NCI-H446 (cell line): Measurements from ENCODE around the gene RANGAP1.
"Not testable (repeated sequence)": the region's sequence is repeated elsewhere in the genome, so short reads cannot be mapped to it uniquely, and the experiment has no call there.

Experiments used
- DNase-seq, 2 experiments: peaks; one replicate each; lab custom pipeline; 2025; lab: John Stamatoyannopoulos, UW

Gene RANGAP1

DNA sequence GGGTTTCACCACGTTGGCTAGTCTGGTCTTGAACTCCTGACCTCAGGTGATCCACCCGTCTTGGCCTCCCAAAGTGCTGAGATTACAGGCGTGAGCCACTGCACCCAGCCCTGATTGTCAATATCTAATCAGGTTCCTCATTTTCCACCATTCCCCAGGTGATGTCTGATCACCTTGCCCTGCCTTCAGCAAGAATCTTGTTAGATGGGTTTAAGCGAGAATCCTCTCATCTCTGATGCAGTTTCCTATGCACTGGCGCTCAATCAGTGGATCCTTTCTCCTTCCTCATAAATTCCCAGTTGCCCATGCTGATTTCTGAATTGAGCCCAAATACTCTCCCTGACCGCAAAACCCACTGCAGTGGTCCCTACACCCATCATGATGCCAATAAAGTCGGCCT lies 14.7 kb upstream of the RANGAP1 start:
- DNase-seq = no peak

DNA sequence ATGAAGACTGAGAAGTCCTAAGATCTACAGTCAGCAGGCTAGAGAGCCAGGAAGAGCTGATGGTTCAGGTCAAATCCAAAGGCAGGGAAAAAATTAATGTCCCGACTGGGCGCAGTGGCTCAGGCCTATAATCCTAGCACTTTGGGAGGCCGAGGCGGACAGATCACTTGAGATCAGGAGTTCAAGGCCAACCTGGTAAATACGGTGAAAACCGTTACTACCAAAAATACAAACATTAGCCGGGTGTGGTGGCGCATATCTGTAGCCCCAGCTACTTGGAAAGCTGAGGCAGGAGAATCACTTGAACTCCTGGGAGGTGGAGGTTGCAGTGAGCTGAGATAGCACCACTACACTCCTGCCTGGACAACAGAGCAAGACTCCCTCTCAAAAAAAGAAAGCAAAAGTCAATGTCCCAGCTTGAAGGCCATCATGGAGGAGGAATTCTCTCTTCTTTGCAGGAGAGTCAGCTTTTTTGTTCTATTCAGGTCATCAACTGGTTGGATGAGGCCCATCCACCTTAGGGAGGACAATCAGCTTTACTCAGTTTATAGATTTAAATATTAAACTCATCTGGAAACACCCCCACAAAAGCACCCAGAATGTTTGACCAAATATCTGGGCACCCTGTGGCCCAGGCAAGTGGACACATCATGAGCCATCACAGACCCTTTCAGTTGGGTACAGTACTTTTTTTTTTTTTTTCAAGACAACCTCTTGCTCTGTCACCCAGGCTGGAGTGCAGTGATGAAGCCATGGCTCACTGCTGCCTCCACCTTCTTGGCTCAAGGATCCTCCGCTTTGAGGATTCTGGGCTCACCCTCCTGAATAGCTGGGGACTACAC lies 11.1 kb upstream of the RANGAP1 start:
- DNase-seq = no peak

DNA sequence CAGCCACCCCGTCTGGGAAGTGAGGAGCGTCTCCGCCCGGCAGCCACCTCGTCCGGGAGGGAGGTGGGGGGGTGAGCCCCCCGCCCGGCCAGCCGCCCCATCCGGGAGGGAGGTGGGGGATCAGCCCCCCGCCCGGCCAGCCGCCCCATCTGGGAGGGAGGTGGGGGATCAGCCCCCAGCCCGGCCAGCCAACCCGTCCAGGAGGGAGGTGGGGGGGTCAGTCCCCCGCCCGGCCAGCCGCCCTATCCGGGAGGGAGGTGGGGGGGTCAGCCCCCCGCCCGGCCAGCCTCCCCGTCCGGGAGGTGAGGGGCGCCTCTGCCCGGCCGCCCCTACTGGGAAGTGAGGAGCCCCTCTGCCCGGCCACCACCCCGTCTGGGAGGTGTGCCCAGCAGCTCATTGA lies 8.8 kb upstream of the RANGAP1 start:
- DNase-seq = not testable (repeated sequence)

DNA sequence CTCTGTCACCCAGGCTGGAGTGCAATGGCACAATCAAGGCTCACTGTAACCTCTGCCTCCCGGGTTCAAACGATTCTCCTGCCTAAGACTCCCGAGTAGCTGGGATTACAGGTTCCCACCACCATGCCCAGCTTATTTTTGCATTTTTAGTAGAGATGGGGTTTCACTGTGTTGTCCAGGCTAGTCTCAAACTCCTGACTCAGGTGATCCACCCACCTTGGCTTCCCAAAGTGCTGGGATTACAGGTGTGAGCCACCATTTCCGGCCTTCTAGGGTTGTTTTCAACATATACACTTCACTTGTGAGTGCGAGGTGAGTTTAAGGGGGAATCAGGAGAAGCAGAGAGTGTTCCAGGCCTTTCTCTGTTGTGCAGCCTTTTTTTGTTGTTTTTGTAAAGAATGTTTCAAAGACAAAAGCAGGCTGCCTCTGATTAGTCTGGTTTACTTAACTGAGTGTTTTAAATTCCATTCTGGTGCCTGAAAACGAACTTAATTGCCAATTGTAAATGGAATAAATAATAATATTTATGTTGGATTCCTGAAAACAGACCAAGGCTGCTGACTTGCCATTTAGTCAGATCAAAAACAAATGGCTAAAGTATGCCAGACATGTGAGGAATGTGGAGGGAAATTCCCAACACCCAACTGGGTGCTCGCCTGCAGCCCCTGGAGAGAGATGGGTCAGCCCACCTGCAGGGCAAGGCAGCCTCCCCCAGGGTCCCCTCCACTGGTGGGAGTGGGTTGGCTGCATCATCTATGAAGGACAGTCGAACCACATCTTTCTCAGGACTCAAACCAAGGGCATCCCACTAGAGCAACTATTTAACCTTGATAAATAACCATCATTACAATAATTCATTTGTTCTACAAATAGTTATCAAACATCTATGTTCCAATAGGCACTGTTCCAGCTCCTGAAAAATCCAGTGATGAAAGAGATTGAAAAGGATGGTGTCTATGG lies 4.6 kb upstream of the RANGAP1 start:
- DNase-seq = no peak

DNA sequence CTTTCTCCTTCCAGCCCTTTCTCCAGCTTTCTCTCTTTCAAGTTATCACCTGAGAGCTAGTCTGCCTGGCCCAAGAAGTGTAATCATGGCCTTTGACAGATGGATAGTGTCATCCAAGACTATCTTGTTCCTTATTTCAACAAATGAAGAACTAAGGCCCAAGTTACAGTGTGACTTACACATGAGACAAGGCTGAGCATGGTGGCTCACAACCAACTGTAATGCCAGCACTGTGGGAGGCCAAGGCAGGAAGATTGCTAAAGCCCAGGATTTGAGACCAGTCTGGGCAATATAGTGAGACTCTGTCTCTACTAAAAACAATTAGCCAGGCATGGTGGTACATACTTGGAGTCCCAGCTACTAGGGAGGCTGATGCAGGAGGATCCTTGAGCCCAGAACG lies 3.7 kb upstream of the RANGAP1 start:
- no peak for DNase-seq

DNA sequence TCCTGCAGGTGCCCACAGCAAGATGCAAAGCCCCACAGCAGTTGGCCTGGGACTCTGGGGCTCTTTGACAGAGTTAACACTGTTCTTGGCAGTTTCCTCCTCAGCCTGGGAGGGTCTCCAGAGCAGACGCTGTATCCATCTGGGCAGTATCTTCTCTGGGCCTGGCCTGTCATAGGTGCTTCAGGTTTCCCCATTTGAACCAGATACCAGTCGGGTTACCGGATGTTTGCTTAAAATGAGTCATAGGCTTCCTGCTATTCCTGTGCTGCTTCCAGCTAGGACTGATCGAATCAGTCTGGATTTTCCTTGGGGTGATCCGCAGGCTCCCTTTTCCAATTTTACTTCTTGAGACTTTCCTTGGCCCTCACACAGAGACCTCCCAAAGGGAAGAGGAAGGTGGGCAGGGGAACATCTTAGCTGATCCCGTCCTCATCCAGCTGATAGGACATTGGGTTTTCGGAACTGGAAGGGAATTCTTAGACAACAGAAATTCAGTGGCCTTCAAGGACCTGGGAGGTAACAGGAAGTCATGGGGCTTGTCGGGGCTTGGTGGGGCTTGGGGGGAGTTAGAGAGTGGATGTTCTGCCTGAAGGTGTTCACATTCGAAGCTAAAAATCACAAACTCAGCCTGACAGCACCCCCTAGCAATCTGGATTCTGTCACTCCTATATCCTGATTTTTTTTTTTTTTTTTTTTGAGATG lies 2.4 kb upstream of the RANGAP1 start:
- peak in 1 of 2 experiments; percentile 57 for DNase-seq

DNA sequence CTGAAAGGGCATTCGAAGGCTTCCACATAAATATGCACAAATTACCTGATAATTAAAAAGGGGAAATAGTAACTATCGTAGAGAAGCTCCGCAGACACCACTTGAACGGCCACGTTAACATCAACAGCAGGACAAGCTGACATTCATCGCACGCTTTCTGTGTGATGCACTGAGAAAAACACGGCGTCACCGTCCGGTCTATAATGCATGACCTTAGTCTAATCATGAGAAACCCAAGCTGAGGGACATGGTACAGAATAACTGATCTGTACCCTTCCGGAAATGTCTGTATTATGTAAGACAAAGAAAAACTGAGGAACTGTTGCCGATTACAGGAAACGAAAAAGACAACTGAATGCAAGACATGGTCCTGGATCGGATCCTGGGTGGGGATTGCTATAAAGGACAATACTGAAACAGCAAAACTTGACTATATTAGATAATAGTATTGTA lies 678 bp upstream of the RANGAP1 start:
- no peak for DNase-seq

DNA sequence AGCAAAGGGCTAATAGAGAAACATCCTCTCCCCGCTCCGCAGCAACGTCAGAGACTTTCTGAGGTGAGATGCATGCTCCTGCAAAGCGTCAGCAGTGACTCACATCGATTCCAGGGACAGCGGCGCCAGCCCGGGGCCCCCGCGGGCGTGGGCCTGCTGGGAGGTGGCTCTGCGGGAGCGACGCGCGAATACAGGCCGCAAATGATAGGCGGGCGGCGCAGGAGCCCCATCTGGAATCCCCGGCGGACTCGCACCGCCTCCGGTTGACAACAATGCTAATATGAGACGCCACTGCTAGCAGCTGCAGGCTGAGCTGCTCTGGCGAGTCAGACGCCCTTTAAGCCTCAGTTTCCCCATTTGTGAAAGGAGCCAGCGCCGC lies 557 bp downstream of the RANGAP1 start:
- DNase-seq = peak in 1 of 2 experiments; percentile 39

DNA sequence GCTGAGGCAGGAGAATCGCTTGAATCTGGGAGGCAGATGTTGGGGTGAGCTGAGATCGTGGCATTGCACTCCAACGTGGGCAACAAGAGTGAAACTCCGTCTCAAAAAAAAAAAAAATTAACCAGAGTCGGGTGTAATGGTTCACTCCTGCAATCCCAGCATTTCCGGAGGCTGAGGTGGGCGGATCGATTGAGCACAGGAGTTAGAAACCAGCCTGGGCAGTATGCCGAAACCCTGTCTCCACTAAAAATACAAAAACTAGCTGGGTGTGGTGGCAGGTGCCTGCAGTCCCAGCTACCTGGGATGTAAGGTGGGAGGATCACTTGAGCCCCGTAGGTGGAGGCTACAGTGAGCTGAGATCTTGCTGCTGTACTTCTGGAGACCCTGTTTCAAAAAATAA lies 1.5 kb downstream of the RANGAP1 start:
- no peak for DNase-seq

DNA sequence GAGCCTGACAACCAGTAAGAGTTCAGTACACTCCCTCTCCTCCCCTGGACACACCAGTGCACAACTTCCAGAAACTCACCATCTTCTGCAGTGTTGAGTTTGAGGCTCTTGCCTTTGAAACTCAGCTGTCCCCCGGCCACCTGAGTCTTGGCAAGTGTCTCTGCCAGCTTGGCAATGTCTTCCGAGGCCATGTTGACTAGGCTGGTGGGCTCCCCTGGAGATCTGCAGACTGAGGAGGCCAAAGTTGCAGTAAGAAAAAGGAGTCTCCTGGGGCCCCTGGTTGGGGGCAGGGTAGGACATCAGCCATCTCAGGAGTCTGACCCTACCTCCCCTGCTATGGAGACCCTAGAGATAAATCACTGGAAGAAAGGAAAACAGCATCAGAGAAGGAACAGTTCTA lies 5.1 kb downstream of the RANGAP1 start:
- DNase-seq = no peak

DNA sequence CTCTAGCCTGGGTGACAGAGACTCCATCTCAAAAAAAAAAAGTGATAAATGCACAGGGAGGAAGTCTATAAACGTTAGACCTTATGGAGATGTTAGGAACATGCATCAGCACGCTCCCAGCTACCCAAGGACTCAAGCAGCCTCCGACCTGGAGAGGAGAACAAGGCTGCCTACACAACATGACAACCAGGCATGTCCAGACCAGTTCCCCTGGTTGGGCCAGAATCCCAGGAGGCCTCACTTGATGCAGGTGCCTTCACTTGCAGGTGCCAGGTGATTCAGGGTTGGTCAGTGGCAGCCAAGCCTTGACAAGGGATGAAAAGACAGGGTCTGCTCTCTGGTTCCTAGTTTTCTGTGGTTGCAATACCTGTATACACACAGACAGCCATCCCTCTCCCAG lies 5.9 kb downstream of the RANGAP1 start:
- no peak for DNase-seq

DNA sequence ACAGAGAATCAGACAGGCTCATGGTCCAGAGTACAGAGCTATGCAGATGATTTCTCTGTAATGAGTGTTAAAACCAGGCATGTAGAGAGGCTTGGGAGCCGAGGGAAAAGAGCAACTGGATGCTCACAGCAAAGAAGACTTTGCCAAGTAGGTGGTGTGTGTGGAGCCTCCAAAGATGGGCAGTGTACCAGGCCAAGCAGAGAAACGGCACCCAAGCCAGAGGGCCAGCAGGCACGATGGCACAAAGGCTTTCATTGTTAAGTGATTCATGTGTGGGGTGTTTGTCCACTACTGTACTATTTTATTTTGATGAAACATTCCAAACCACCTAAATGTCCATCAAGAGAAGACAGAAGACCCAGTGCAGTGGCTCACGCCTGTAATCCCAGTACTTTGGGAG lies 11.1 kb downstream of the RANGAP1 start:
- DNase-seq = no peak

DNA sequence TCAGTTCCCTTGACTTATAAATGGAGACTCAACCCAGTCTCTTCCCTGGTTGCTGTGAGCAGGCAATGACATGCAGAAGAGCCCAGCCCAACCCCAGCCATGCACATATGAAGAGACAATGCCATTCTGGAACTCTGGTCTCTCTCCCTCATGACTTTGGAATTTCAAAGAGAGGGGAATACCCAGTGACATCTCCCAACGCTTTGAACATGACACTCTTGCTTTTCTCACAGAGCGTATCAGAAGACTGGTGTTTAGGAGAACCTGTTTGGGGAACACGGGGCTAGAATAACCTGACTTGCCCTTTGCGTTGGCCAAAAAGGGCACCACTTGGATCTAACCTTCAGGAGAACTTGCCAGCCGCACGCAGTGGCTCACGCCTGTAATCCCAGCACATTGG lies 12.9 kb downstream of the RANGAP1 start:
- DNase-seq = no peak

DNA sequence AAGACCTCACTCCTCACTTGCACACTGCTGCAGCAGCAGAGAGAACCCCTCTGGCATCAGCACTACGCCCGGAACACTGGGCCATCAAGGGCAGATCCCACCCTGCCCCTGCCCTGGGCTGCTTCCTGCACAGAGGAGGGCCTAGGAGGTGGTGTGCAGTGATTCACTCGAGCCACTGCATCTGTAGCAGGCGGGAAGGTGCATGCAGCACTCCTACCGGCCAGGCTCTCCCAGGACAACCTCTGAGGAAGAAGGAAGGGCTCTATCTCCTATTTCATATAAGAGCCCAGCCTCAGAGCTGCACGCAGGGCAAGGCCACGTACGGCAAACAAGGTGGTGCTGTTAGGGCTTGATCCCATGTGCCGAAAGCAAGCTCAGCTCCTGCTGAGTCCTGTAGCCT lies 14.2 kb downstream of the RANGAP1 start:
- DNase-seq = no peak

DNA sequence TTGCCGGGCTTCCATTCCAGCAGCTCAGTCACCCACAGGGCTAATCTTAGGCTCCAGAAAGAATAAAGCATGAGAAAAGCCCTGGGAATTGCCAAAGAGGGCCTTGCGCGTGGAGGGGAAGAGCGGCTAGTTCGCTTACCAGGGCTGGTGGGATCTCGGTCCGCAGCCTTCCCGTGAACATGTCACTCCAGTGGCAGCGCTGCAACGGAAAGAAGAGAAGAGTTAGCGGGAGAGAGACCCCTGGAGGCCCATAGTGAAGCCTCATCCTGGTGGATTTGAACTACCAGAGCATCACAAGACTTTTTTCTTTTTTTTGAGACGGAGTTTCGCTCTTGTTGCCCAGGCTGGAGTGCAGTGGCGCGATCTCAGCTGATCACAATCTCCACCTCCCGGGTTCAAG lies 18.0 kb downstream of the RANGAP1 start:
- no peak for DNase-seq

DNA sequence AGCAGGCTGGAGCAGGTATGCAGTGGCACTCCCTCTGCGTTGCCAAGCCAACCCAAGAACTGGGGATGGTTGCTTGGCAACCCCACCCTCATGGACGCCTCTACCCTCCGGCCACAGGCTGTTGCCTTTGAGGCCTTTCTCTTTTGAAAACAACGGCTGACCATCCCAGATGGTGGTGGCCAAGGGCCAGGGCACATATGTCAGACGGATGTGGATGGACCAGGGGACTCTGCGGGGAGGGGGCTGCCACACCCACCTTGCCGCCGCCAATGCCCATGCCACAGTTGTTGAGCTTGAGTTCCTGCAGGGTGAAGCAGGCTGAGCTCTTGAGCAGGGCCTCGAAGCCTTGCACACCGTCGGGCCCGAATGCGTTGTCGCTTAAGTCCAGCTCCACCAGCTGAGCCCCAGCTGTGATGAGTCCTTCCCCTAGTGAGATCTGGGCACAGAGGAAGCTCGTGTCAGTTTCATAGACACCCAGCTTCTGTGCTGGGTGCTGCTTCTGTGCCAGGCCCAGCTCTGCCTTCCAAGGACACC lies 21.5 kb downstream of the RANGAP1 start:
- DNase-seq = no peak

DNA sequence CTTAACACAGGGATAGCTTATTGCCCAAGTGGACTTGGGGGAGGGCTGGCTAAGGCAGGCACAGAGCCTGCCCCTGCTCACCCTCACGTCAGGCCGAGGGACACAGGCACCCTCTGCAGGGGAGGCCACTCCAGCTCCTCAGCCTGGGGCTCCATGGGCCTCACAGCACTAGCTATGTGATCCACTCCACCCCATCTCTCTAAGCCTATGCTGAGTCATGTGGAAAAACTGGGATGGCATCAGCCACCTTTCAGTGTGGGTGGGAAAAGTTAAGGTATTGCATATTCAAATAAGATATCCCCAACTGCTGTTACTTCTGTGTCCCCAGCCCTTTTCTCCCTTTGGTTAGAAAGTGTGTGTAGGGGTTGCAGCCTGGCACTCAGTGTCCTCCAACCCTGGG lies 22.3 kb downstream of the RANGAP1 start:
- DNase-seq = no peak

DNA sequence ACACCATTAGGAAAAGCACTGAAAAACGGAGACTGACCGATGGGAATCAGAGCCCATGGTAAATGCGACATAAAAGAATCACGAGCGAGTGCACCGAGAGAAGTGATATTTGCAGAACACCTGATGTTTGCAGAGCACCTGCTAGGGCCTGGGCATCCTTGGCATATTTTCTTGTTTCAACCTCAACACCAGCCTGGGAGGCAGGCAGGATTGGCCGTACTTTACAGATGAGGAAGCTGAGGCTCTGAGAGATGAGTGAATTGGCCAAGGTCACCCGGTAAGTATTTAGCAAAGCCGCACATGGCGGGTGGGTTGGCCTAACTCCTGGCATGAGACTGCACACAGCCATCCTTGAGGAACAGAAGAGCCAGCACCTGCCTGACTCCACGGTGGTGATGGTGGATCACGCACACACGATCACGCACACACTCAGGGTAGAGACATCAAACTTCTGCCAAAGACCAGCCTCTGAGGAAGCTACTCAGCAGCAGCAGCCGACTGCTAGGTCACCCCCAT lies 23.7 kb downstream of the RANGAP1 start:
- no peak for DNase-seq

DNA sequence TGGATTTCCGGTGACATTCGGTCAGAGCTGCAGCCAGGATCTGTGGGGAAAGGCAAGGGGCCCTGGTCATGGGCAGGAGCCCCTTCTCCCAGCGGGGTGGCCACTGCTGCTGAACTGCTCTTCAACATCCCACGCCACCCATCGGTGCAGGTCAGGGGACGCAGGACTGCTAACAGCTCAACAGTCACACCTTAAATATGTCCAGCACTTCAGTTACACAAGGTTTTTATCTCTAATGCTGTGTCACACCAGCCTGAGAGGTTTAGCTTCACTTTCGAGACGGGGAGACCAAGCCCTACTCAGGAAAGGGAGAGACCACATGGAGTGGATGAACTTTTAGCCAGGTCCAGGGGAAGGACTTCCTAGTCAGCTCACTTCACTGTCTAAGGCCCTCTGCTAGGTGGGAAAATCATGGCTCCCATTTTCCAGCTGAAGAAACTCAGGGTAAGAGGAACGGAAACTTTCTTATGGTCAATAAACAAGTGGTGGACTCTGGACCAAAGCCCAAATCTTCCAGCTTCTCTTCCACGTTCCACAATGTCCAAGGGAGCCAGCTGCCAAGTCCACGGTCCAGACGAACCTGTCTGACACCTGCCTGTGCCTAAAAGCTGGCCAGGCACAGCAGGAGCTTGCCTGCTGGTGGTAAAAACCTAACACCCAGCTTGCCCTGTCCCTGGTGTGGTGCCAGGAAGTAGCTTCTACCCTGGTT lies 24.3 kb downstream of the RANGAP1 start:
- no peak for DNase-seq

DNA sequence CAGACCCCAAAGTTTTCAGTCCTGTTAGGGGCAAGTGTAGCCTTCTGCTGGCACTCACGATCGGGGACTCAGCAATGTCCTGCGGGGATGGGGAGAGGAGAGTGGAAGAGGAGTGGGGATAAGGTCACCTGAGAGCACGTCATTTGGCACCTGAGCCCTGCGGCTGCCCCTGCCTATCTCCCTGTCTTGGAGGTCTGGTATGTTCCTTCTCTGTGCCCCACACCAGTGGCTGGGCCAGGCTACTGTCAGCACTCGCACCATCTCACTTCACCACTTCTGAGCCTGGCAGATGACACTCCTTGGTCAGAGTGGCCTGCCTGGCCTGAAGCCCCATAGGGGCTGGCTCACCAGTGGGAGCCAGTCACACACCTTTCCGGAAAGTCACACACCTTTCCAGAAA lies 25.1 kb downstream of the RANGAP1 start:
- DNase-seq = no peak

DNA sequence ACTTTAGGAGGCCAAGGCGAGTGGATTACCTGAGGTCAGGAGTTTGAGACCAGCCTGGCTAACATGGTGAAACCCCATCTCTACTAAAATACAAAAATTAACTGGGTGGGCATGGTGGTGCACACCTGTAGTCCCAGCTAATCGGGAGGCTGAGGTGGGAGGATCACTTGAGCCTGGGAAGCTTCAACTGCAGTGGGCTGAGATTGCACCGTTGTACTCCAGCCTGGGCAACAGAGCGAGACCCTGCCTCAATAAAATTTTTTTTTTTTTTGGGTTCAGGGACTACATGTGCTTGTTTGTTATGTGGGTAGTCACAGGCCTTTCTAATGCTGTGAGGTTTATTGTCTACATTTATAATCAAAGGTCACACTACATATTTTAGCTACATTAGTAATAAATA lies 26.2 kb downstream of the RANGAP1 start:
- DNase-seq = not testable (repeated sequence)
